ENCODE measurements around the gene PILRA.
"Not testable (repeated sequence)": the region's sequence is repeated elsewhere in the genome, so short reads cannot be mapped to it uniquely, and the experiment has no call there.

The PILRA gene

GRCh38 chr7:100435401-100436304, 62.4 kb downstream of the PILRA start:
- peaks cover 53% of the 10 kb centered on the region for H3K36me3 Mint-ChIP-seq (ENCODE audit: low read depth)
- no peaks in the 10 kb centered on the region for H3K9me3 Mint-ChIP-seq
- H3K4me3 Mint-ChIP-seq, result peak overlapping the region; percentile 92
- peak; percentile 70 for DNase-seq
- H3K27ac Mint-ChIP-seq, result peak overlapping the region; percentile 97
- H3K27me3 Mint-ChIP-seq, result no peaks in the 10 kb centered on the region
- peaks cover 49% of the 10 kb centered on the region for H3K4me1 Mint-ChIP-seq (ENCODE audit: low read depth)

GRCh38 chr7:100437150-100438100, 64.1 kb downstream of the PILRA start:
- DNase-seq, result no peak
- H3K36me3 Mint-ChIP-seq (ENCODE audit: low read depth), result peaks cover 35% of the 10 kb centered on the region
- peak overlapping the region; percentile 47 for H3K27ac Mint-ChIP-seq
- peak overlapping the region; percentile 92 for H3K4me3 Mint-ChIP-seq
- peaks cover 32% of the 10 kb centered on the region for H3K4me1 Mint-ChIP-seq (ENCODE audit: low read depth)
- H3K9me3 Mint-ChIP-seq, result no peaks in the 10 kb centered on the region
- H3K27me3 Mint-ChIP-seq, result no peaks in the 10 kb centered on the region

- Mint-ChIP-seq H3K27ac (no peak overlapping the region), H3K4me1 (ENCODE audit: low read depth) (peaks cover 24% of the 10 kb centered on the region), H3K27me3 (no peaks in the 10 kb centered on the region), H3K9me3 (no peaks in the 10 kb centered on the region), H3K36me3 (ENCODE audit: low read depth) (peaks cover 28% of the 10 kb centered on the region), H3K4me3 (no peak overlapping the region)
- no peak for DNase-seq
Observed at GRCh38 chr7:100438172-100438571, 64.9 kb downstream of the PILRA start.

- H3K9me3 Mint-ChIP-seq, H3K27ac Mint-ChIP-seq, H3K27me3 Mint-ChIP-seq, DNase-seq, H3K4me3 Mint-ChIP-seq: not testable (repeated sequence)
- Mint-ChIP-seq H3K36me3 (ENCODE audit: low read depth) (peaks cover 22% of the 10 kb centered on the region), H3K4me1 (ENCODE audit: low read depth) (peaks cover 19% of the 10 kb centered on the region)
Observed at GRCh38 chr7:100438731-100439130, 65.4 kb downstream of the PILRA start.

- not testable (repeated sequence) for H3K27ac Mint-ChIP-seq, H3K4me3 Mint-ChIP-seq, H3K9me3 Mint-ChIP-seq, DNase-seq, H3K27me3 Mint-ChIP-seq
- peaks cover 17% of the 10 kb centered on the region for H3K4me1 Mint-ChIP-seq (ENCODE audit: low read depth)
- peaks cover 17% of the 10 kb centered on the region for H3K36me3 Mint-ChIP-seq (ENCODE audit: low read depth)
Observed at GRCh38 chr7:100439244-100439643, 66.0 kb downstream of the PILRA start.

GRCh38 chr7:100441641-100442535, 68.6 kb downstream of the PILRA start:
- no peaks in the 10 kb centered on the region for H3K27me3 Mint-ChIP-seq
- H3K4me1 Mint-ChIP-seq (ENCODE audit: low read depth), result peaks cover 13% of the 10 kb centered on the region
- no peaks in the 10 kb centered on the region for H3K9me3 Mint-ChIP-seq
- no peak overlapping the region for H3K4me3 Mint-ChIP-seq
- no peak overlapping the region for H3K27ac Mint-ChIP-seq
- peak; percentile 19 for DNase-seq
- no peaks in the 10 kb centered on the region for H3K36me3 Mint-ChIP-seq (ENCODE audit: low read depth)

- Mint-ChIP-seq H3K4me1 (ENCODE audit: low read depth) (peaks cover 12% of the 10 kb centered on the region), H3K9me3 (no peaks in the 10 kb centered on the region), H3K4me3 (no peak overlapping the region), H3K27ac (peak overlapping the region; percentile 22), H3K36me3 (ENCODE audit: low read depth) (no peaks in the 10 kb centered on the region), H3K27me3 (no peaks in the 10 kb centered on the region)
- DNase-seq, result peak; percentile 21
Observed at GRCh38 chr7:100443096-100443840, 70.0 kb downstream of the PILRA start.

- peak overlapping the region; percentile 85 for H3K27ac Mint-ChIP-seq
- no peak overlapping the region for H3K4me3 Mint-ChIP-seq
- peak; percentile 37 for DNase-seq
Observed at GRCh38 chr7:100444311-100445278, 71.3 kb downstream of the PILRA start.

GRCh38 chr7:100446040-100446439, 72.8 kb downstream of the PILRA start:
- H3K4me1 Mint-ChIP-seq (ENCODE audit: low read depth), result peaks cover 20% of the 10 kb centered on the region
- no peaks in the 10 kb centered on the region for H3K36me3 Mint-ChIP-seq (ENCODE audit: low read depth)
- H3K9me3 Mint-ChIP-seq, result no peaks in the 10 kb centered on the region
- no peak overlapping the region for H3K4me3 Mint-ChIP-seq
- peak overlapping the region; percentile 52 for H3K27ac Mint-ChIP-seq
- H3K27me3 Mint-ChIP-seq, result no peaks in the 10 kb centered on the region
- no peak for DNase-seq

More at GRCh38 chr7:100444311-100445278, 71.3 kb downstream of the PILRA start:
- Mint-ChIP-seq H3K9me3 (no peaks in the 10 kb centered on the region), H3K27me3 (no peaks in the 10 kb centered on the region), H3K36me3 (ENCODE audit: low read depth) (no peaks in the 10 kb centered on the region), H3K4me1 (ENCODE audit: low read depth) (peaks cover 12% of the 10 kb centered on the region)

- peaks cover 20% of the 10 kb centered on the region for H3K4me1 Mint-ChIP-seq (ENCODE audit: low read depth)
- H3K9me3 Mint-ChIP-seq; DNase-seq; H3K27ac Mint-ChIP-seq; H3K36me3 Mint-ChIP-seq (ENCODE audit: low read depth); H3K27me3 Mint-ChIP-seq; H3K4me3 Mint-ChIP-seq: not testable (repeated sequence)
Observed at GRCh38 chr7:100447363-100447762, 74.1 kb downstream of the PILRA start.

GRCh38 chr7:100449190-100449795, 76.0 kb downstream of the PILRA start:
- Mint-ChIP-seq H3K4me3 (no peak overlapping the region), H3K27ac (peak overlapping the region; percentile 6)

More at GRCh38 chr7:100449190-100449795, 76.0 kb downstream of the PILRA start:
- DNase-seq, result no peak
- Mint-ChIP-seq H3K9me3 (no peaks in the 10 kb centered on the region), H3K27me3 (no peaks in the 10 kb centered on the region), H3K4me1 (ENCODE audit: low read depth) (peaks cover 16% of the 10 kb centered on the region), H3K36me3 (ENCODE audit: low read depth) (no peaks in the 10 kb centered on the region)
